ACC112 (cell line): ENCODE measurements around the gene AOPEP.

Experiments used
- H2AFZ ChIP-seq: fragments of 200-600 bp; sonication (generic); one replicate; pipeline ENCODE4 v1.6.0; 2017; ENCODE audit warnings: antibody characterized with exemption, low read length; ENCODE audit not compliant: unreplicated experiment
- H3K27ac ChIP-seq: fragments of 200-600 bp; sonication (generic); 2 replicates; pipeline ENCODE4 v1.5.1; 2014; ENCODE audit warnings: low read depth, mild to moderate bottlenecking, antibody characterized with exemption, low read length, moderate library complexity
- H3K27me3 ChIP-seq: fragments of 200-600 bp; sonication (generic); 2 replicates; pipeline ENCODE4 v1.6.1; 2014; ENCODE audit warnings: mild to moderate bottlenecking, antibody characterized with exemption, low read length, moderate library complexity, mixed read lengths; ENCODE audit not compliant: insufficient read depth
- H3K36me3 ChIP-seq: fragments of 200-600 bp; sonication (generic); 2 replicates; pipeline ENCODE4 v1.6.1; 2016; ENCODE audit warnings: mild to moderate bottlenecking, antibody characterized with exemption, low read length, moderate library complexity, mixed read lengths; ENCODE audit not compliant: insufficient read depth
- H3K4me1 ChIP-seq: fragments of 200-600 bp; sonication (generic); one replicate; pipeline ENCODE4 v1.6.1; 2016; ENCODE audit warnings: low read length, mixed read lengths; ENCODE audit not compliant: insufficient read depth, unreplicated experiment, control insufficient read depth
- H3K4me3 ChIP-seq: fragments of 200-600 bp; sonication (generic); 2 replicates; pipeline ENCODE4 v1.5.1; 2014; ENCODE audit warnings: mild to moderate bottlenecking, low read depth, low read length
- H3K79me2 ChIP-seq: fragments of 200-600 bp; sonication (generic); one replicate; pipeline ENCODE4 v1.6.0; 2016; ENCODE audit warnings: low read length; ENCODE audit not compliant: control insufficient read depth, unreplicated experiment, insufficient read depth

AOPEP gene

GRCh38 chr9:94881454-94881853 is 155.0 kb downstream of the AOPEP start:
- H2AFZ ChIP-seq, result no peak overlapping the region
- no peaks in the 10 kb centered on the region for H3K27me3 ChIP-seq
- no peaks in the 10 kb centered on the region for H3K36me3 ChIP-seq
- H3K4me1 ChIP-seq, result peaks cover 21% of the 10 kb centered on the region
- H3K4me3 ChIP-seq, result no peak overlapping the region
- H3K79me2 ChIP-seq, result no peaks in the 10 kb centered on the region
- H3K27ac ChIP-seq, result no peak overlapping the region

GRCh38 chr9:94881940-94882339 is 155.4 kb downstream of the AOPEP start:
- Histone ChIP-seq H3K27ac (no peak overlapping the region), H3K79me2 (no peaks in the 10 kb centered on the region), H3K4me1 (peaks cover 21% of the 10 kb centered on the region), H3K27me3 (no peaks in the 10 kb centered on the region), H3K36me3 (no peaks in the 10 kb centered on the region), H2AFZ (no peak overlapping the region), H3K4me3 (no peak overlapping the region)

- H2AFZ ChIP-seq, result no peak overlapping the region
- H3K27ac ChIP-seq, result no peak overlapping the region
- H3K4me1 ChIP-seq, result peaks cover 25% of the 10 kb centered on the region
These were observed 156.6 kb downstream of the AOPEP start for GRCh38 chr9:94882966-94883641.

GRCh38 chr9:94885854-94886447 is 159.5 kb downstream of the AOPEP start:
- no peak overlapping the region for H2AFZ ChIP-seq
- no peaks in the 10 kb centered on the region for H3K79me2 ChIP-seq
- H3K4me3 ChIP-seq, result no peak overlapping the region

More at GRCh38 chr9:94882966-94883641, 156.6 kb downstream of the AOPEP start:
- no peaks in the 10 kb centered on the region for H3K79me2 ChIP-seq
- H3K4me3 ChIP-seq, result no peak overlapping the region
- H3K36me3 ChIP-seq, result no peaks in the 10 kb centered on the region
- no peaks in the 10 kb centered on the region for H3K27me3 ChIP-seq

GRCh38 chr9:94887721-94888120 is 161.2 kb downstream of the AOPEP start:
- Histone ChIP-seq H3K36me3 (peaks cover 12% of the 10 kb centered on the region), H3K4me1 (peaks cover 12% of the 10 kb centered on the region), H2AFZ (no peak overlapping the region), H3K27ac (no peak overlapping the region), H3K4me3 (no peak overlapping the region), H3K27me3 (no peaks in the 10 kb centered on the region), H3K79me2 (no peaks in the 10 kb centered on the region)

More at GRCh38 chr9:94885854-94886447, 159.5 kb downstream of the AOPEP start:
- Histone ChIP-seq H3K27ac (no peak overlapping the region), H3K36me3 (peaks cover 3% of the 10 kb centered on the region), H3K4me1 (peaks cover 12% of the 10 kb centered on the region), H3K27me3 (no peaks in the 10 kb centered on the region)

GRCh38 chr9:94888775-94889174 is 162.3 kb downstream of the AOPEP start:
- peaks cover 12% of the 10 kb centered on the region for H3K36me3 ChIP-seq
- peaks cover 16% of the 10 kb centered on the region for H3K4me1 ChIP-seq
- no peak overlapping the region for H3K4me3 ChIP-seq
- H3K79me2 ChIP-seq, result no peaks in the 10 kb centered on the region
- H3K27ac ChIP-seq, result no peak overlapping the region
- H2AFZ ChIP-seq, result no peak overlapping the region
- H3K27me3 ChIP-seq, result no peaks in the 10 kb centered on the region

GRCh38 chr9:94889628-94890027 is 163.1 kb downstream of the AOPEP start:
- no peaks in the 10 kb centered on the region for H3K79me2 ChIP-seq
- peaks cover 12% of the 10 kb centered on the region for H3K36me3 ChIP-seq
- H3K4me1 ChIP-seq, result peaks cover 24% of the 10 kb centered on the region
- H3K27ac ChIP-seq, result no peak overlapping the region
- H3K4me3 ChIP-seq, result no peak overlapping the region
- no peaks in the 10 kb centered on the region for H3K27me3 ChIP-seq
- no peak overlapping the region for H2AFZ ChIP-seq

- H3K79me2 ChIP-seq, result no peaks in the 10 kb centered on the region
- no peaks in the 10 kb centered on the region for H3K27me3 ChIP-seq
- H3K4me1 ChIP-seq, result peaks cover 21% of the 10 kb centered on the region
- H3K27ac ChIP-seq, result no peak overlapping the region
- no peak overlapping the region for H2AFZ ChIP-seq
- H3K36me3 ChIP-seq, result peaks cover 12% of the 10 kb centered on the region
- no peak overlapping the region for H3K4me3 ChIP-seq
These were observed 164.7 kb downstream of the AOPEP start for GRCh38 chr9:94891183-94891582.

- Histone ChIP-seq H2AFZ (no peak overlapping the region), H3K79me2 (no peaks in the 10 kb centered on the region), H3K4me3 (no peak overlapping the region), H3K4me1 (peaks cover 17% of the 10 kb centered on the region), H3K36me3 (peaks cover 12% of the 10 kb centered on the region), H3K27ac (no peak overlapping the region), H3K27me3 (no peaks in the 10 kb centered on the region)
These were observed 166.2 kb downstream of the AOPEP start for GRCh38 chr9:94892675-94893074.

- peaks cover 12% of the 10 kb centered on the region for H3K36me3 ChIP-seq
- peak overlapping the region; percentile 22; the same call in 1 of the 2 replicates for H3K4me3 ChIP-seq
- no peaks in the 10 kb centered on the region for H3K79me2 ChIP-seq
- H2AFZ ChIP-seq, result no peak overlapping the region
- H3K27ac ChIP-seq, result peak overlapping the region; percentile 25
- H3K4me1 ChIP-seq, result peaks cover 16% of the 10 kb centered on the region
- H3K27me3 ChIP-seq, result no peaks in the 10 kb centered on the region
These were observed 167.7 kb downstream of the AOPEP start for GRCh38 chr9:94894094-94894699.

GRCh38 chr9:94895668-94896067 is 169.2 kb downstream of the AOPEP start:
- Histone ChIP-seq H3K36me3 (peaks cover 12% of the 10 kb centered on the region), H3K4me1 (peaks cover 29% of the 10 kb centered on the region), H3K4me3 (no peak overlapping the region), H3K79me2 (no peaks in the 10 kb centered on the region), H3K27ac (no peak overlapping the region), H3K27me3 (no peaks in the 10 kb centered on the region), H2AFZ (no peak overlapping the region)
